Stimulated activated CD8-positive, alpha-beta memory T cell treated with anti-CD3 and anti-CD28 coated beads, Interleukin-7, amount 100 ng/mL, for 48 hours (primary cell): ENCODE results near the gene PKLR.
"Not testable (repeated sequence)": the region's sequence is repeated elsewhere in the genome, so short reads cannot be mapped to it uniquely, and the experiment has no call there.

Source experiments
- DNase-seq, 2 donors: peaks; one replicate each; pipeline ENCODE4 v3.0.0-alpha.2; 2020; ENCODE audit warnings: low read depth in 1 of 2; ENCODE audit errors: extremely low read depth in 1 of 2

PKLR gene

GRCh38 chr1:155301342-155301841, at the start of gene PKLR:
Gene PKLR, minus strand, starts transcription at chr1:155301438. Its CDS starts 43 bp downstream, at chr1:155301395.
- DNase-seq = no peak

GRCh38 chr1:155342842-155343241, 41.6 kb upstream of the PKLR start:
- no peak for DNase-seq

- no peak for DNase-seq
These were observed 38.4 kb upstream of the PKLR start for GRCh38 chr1:155339515-155340097.

GRCh38 chr1:155334962-155335361, 33.7 kb upstream of the PKLR start:
- DNase-seq = no peak

GRCh38 chr1:155329980-155330598, 28.9 kb upstream of the PKLR start:
- no peak for DNase-seq

- not testable (repeated sequence) for DNase-seq
These were observed 27.6 kb upstream of the PKLR start for GRCh38 chr1:155328856-155329255.

GRCh38 chr1:155327981-155328380, 26.7 kb upstream of the PKLR start:
- no peak for DNase-seq

- DNase-seq = no peak
These were observed 25.4 kb upstream of the PKLR start for GRCh38 chr1:155326631-155327037.

- DNase-seq = no peak
These were observed 24.8 kb upstream of the PKLR start for GRCh38 chr1:155326020-155326526.

- DNase-seq = no peak
These were observed 24.3 kb upstream of the PKLR start for GRCh38 chr1:155325603-155325893.

- no peak for DNase-seq
These were observed 23.7 kb upstream of the PKLR start for GRCh38 chr1:155324717-155325602.

GRCh38 chr1:155324037-155324716, 22.9 kb upstream of the PKLR start:
- peak; percentile 81 to 92 for DNase-seq

GRCh38 chr1:155323729-155324036, 22.4 kb upstream of the PKLR start:
- peak; percentile 67 to 73 for DNase-seq

- peak; percentile 70 to 74 for DNase-seq
These were observed 21.9 kb upstream of the PKLR start for GRCh38 chr1:155322953-155323728.

GRCh38 chr1:155322571-155322952, 21.3 kb upstream of the PKLR start:
- no peak for DNase-seq

- DNase-seq = no peak
These were observed 20.6 kb upstream of the PKLR start for GRCh38 chr1:155321639-155322503.

GRCh38 chr1:155320661-155321617, 19.7 kb upstream of the PKLR start, which contains the start of gene RUSC1:
Gene RUSC1, plus strand, starts transcription at chr1:155320894. Its CDS starts 880 bp downstream, at chr1:155321774.
- peak; percentile 55 to 63 for DNase-seq

- no peak for DNase-seq
These were observed 19.0 kb upstream of the PKLR start for GRCh38 chr1:155320252-155320651.
